MM.1S (cell line): ENCODE measurements around the gene DDI1.

Experiments used
- DNase-seq: peaks from one replicate; pipeline ENCODE4 v3.0.0-alpha.2; 2015
- H2AFZ ChIP-seq: fragments of 300-600 bp; sonication (generic); 2 replicates; pipeline ENCODE4 v1.6.0; 2016; ENCODE audit warnings: antibody characterized with exemption, low read length
- H3F3A ChIP-seq: fragments of 300-600 bp; sonication (generic); 2 replicates; pipeline ENCODE4 v1.6.1; 2016; ENCODE audit warnings: mild to moderate bottlenecking, antibody characterized with exemption, low read length, moderate library complexity, mixed read lengths; ENCODE audit not compliant: insufficient read depth
- H3K27ac ChIP-seq: fragments of 300-600 bp; sonication (generic); 2 replicates; pipeline ENCODE4 v1.5.1; 2016; ENCODE audit warnings: mild to moderate bottlenecking, low read length
- H3K27me3 ChIP-seq: fragments of 300-600 bp; sonication (generic); replicated peaks from 2 replicates; pipeline ENCODE4 v1.6.0; 2016; ENCODE audit warnings: low read length; ENCODE audit not compliant: insufficient read depth
- H3K36me3 ChIP-seq: fragments of 300-600 bp; sonication (generic); replicated peaks from 2 replicates; pipeline ENCODE4 v1.6.1; 2016; ENCODE audit warnings: mild to moderate bottlenecking, low read length, mixed read lengths; ENCODE audit not compliant: insufficient read depth
- H3K4me1 ChIP-seq: fragments of 300-600 bp; sonication (generic); 2 replicates; pipeline ENCODE4 v1.6.1; 2016; ENCODE audit warnings: low read length, mixed read lengths
- H3K4me2 ChIP-seq: fragments of 300-600 bp; sonication (generic); 2 replicates; pipeline ENCODE4 v1.6.0; 2016; ENCODE audit warnings: low read depth, low read length
- H3K4me3 ChIP-seq: fragments of 300-600 bp; sonication (generic); 2 replicates; pipeline ENCODE4 v1.5.1; 2016; ENCODE audit warnings: low read length, mixed read lengths
- H3K79me2 ChIP-seq: fragments of 300-600 bp; sonication (generic); 2 replicates; pipeline ENCODE4 v1.6.1; 2016; ENCODE audit warnings: mixed run types, low read length, mixed read lengths
- H3K9ac ChIP-seq: fragments of 300-600 bp; sonication (generic); 2 replicates; pipeline ENCODE4 v1.6.1; 2016; ENCODE audit warnings: low read length, mixed read lengths
- H3K9me2 ChIP-seq: fragments of 300-600 bp; sonication (generic); replicated peaks from 2 replicates; pipeline ENCODE4 v1.6.1; 2016; ENCODE audit warnings: mild to moderate bottlenecking, low read length, mixed read lengths; ENCODE audit not compliant: insufficient read depth
- H3K9me3 ChIP-seq: fragments of 300-600 bp; sonication (generic); replicated peaks from 2 replicates; pipeline ENCODE4 v1.6.1; 2016; ENCODE audit warnings: mild to moderate bottlenecking, low read length, mixed read lengths; ENCODE audit not compliant: insufficient read depth
- H4K20me1 ChIP-seq: fragments of 300-600 bp; sonication (generic); 2 replicates; pipeline ENCODE4 v1.6.1; 2016; ENCODE audit warnings: mild to moderate bottlenecking, low read length, moderate library complexity, mixed read lengths; ENCODE audit not compliant: insufficient read depth
- EZH2 ChIP-seq: fragments of 300-600 bp; sonication (generic); optimal IDR thresholded peaks from 2 replicates; pipeline ENCODE3; 2017; ENCODE audit warnings: low read depth, mild to moderate bottlenecking, antibody characterized with exemption, low read length, mixed read lengths
- EZH2phosphoT487 ChIP-seq: fragments of 300-600 bp; sonication (generic); IDR thresholded peaks from 2 replicates; pipeline ENCODE4 v1.6.1; 2018; ENCODE audit warnings: antibody characterized with exemption, low read length
- TF ChIP-seq, protein P1 (sequence below): fragments of 300-600 bp; sonication (generic); IDR thresholded peaks from 2 replicates; pipeline ENCODE4 v1.5.1; 2016; ENCODE audit warnings: antibody characterized with exemption, low read length, mixed read lengths

DDI1 gene

GRCh38 chr11:104078995-104079394 is 42.6 kb downstream of the DDI1 start:
- H3K27ac ChIP-seq, result no peak overlapping the region

DNA sequence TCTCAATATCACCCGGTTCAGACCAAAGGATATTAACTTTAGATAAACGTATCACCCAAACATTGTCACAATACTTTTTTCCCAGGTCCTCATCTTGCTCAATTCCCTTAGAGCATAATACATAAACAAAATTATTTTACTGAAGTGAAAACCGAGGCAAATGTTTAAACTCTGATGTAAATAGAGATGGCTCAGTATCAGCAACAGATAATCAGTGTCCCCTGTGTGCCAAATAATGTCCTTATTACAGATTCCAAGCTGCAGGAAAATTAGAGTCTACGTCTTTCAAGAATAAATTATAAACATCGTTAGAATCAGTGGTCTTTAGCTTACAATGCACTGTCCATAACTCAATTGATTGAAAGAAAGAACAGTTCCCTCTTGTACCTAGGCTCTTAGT is 50.2 kb downstream of the DDI1 start:
- no peak for DNase-seq
- TF ChIP-seq, protein P1, sequence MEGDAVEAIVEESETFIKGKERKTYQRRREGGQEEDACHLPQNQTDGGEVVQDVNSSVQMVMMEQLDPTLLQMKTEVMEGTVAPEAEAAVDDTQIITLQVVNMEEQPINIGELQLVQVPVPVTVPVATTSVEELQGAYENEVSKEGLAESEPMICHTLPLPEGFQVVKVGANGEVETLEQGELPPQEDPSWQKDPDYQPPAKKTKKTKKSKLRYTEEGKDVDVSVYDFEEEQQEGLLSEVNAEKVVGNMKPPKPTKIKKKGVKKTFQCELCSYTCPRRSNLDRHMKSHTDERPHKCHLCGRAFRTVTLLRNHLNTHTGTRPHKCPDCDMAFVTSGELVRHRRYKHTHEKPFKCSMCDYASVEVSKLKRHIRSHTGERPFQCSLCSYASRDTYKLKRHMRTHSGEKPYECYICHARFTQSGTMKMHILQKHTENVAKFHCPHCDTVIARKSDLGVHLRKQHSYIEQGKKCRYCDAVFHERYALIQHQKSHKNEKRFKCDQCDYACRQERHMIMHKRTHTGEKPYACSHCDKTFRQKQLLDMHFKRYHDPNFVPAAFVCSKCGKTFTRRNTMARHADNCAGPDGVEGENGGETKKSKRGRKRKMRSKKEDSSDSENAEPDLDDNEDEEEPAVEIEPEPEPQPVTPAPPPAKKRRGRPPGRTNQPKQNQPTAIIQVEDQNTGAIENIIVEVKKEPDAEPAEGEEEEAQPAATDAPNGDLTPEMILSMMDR, result no peak
- TF ChIP-seq EZH2, result no peak
- no peak for TF ChIP-seq EZH2phosphoT487
- no peak overlapping the region for H3K4me2 ChIP-seq

More at GRCh38 chr11:104078995-104079394, 42.6 kb downstream of the DDI1 start:
- no peak overlapping the region for H2AFZ ChIP-seq
- H3K9ac ChIP-seq, result no peak overlapping the region
- H4K20me1 ChIP-seq, result no peaks in the 10 kb centered on the region
- H3K27me3 ChIP-seq, result no peaks in the 10 kb centered on the region
- no peaks in the 10 kb centered on the region for H3K9me2 ChIP-seq
- H3K79me2 ChIP-seq, result no peaks in the 10 kb centered on the region
- no peak overlapping the region for H3K4me3 ChIP-seq
- H3K4me2 ChIP-seq, result no peak overlapping the region
- no peak for DNase-seq
- no peaks in the 10 kb centered on the region for H3K36me3 ChIP-seq
- no peaks in the 10 kb centered on the region for H3F3A ChIP-seq
- TF ChIP-seq, protein P1, result no peak
- TF ChIP-seq EZH2phosphoT487 (no peak), EZH2 (no peak)
- H3K4me1 ChIP-seq, result no peaks in the 10 kb centered on the region
- no peaks in the 10 kb centered on the region for H3K9me3 ChIP-seq

More for the DNA sequence above, 50.2 kb downstream of the DDI1 start:
- no peaks in the 10 kb centered on the region for H3K79me2 ChIP-seq
- no peaks in the 10 kb centered on the region for H3K4me1 ChIP-seq
- H2AFZ ChIP-seq, result no peak overlapping the region
- no peak overlapping the region for H3K4me3 ChIP-seq
- no peak overlapping the region for H3K27ac ChIP-seq
- no peaks in the 10 kb centered on the region for H4K20me1 ChIP-seq
- no peaks in the 10 kb centered on the region for H3K9me2 ChIP-seq
- no peaks in the 10 kb centered on the region for H3K27me3 ChIP-seq
- no peaks in the 10 kb centered on the region for H3K9me3 ChIP-seq
- H3K9ac ChIP-seq, result no peak overlapping the region
- no peaks in the 10 kb centered on the region for H3K36me3 ChIP-seq
- no peaks in the 10 kb centered on the region for H3F3A ChIP-seq
